SK-N-SH treated with all-trans-retinoic acid at 6 μM for 48 hours (cell line): ENCODE results near the gene GUCA2A.

Experiments
- CREB5 ChIP-seq: fragments of 250-450 bp; sonication (Bioruptor Pico); IDR thresholded peaks from 2 replicates; pipeline ENCODE4 v1.5.1; 2020; ENCODE audit warnings: low read depth, mild to moderate bottlenecking, moderate library complexity
- ZFP30 ChIP-seq: fragments of 450-650 bp; formaldehyde crosslinking; IDR thresholded peaks from 2 replicates; pipeline ENCODE4 v1.5.0; 2022; ENCODE audit warnings: mild to moderate bottlenecking, moderate library complexity

GRCh38 chr1:42176902-42177519 is 12.5 kb upstream of the GUCA2A start:
- no peak for TF ChIP-seq ZFP30 (CRISPR knock-in tag)
- TF ChIP-seq CREB5 (CRISPR knock-in tag), result no peak
